Activated naive CD8-positive, alpha-beta T cell treated with anti-CD3 and anti-CD28 coated beads, Interleukin-2, amount 50 U/mL, for 16 hours (primary cell): ENCODE data around the gene FRG2B.
"Not testable (repeated sequence)": the region's sequence is repeated elsewhere in the genome, so short reads cannot be mapped to it uniquely, and the experiment has no call there.

ENCODE experiments used
- DNase-seq: peaks from one replicate; pipeline ENCODE4 v3.0.0-alpha.2; 2020; ENCODE audit warnings: low read depth, low spot score

The FRG2B gene

GRCh38 chr10:133626695-133627094, at the start of gene FRG2B:
FRG2B (minus strand) TSS chr10:133626795; CDS start chr10:133626742, 53 bp downstream.
- not testable (repeated sequence) for DNase-seq

- not testable (repeated sequence) for DNase-seq
Measured at GRCh38 chr10:133667446-133667845, 40.9 kb upstream of the FRG2B start.

GRCh38 chr10:133663544-133664160, 37.1 kb upstream of the FRG2B start:
- not testable (repeated sequence) for DNase-seq

- DNase-seq, result not testable (repeated sequence)
Measured at GRCh38 chr10:133661122-133661521, 34.5 kb upstream of the FRG2B start.

- DNase-seq, result not testable (repeated sequence)
Measured at GRCh38 chr10:133660516-133660915, 33.9 kb upstream of the FRG2B start.

- not testable (repeated sequence) for DNase-seq
Measured at GRCh38 chr10:133657276-133657675, 30.7 kb upstream of the FRG2B start.

- DNase-seq, result not testable (repeated sequence)
Measured at GRCh38 chr10:133648872-133649455, 22.4 kb upstream of the FRG2B start.

- DNase-seq, result not testable (repeated sequence)
Measured at GRCh38 chr10:133647075-133647748, 20.6 kb upstream of the FRG2B start.

GRCh38 chr10:133637846-133638235, 11.2 kb upstream of the FRG2B start:
- not testable (repeated sequence) for DNase-seq

- DNase-seq, result not testable (repeated sequence)
Measured at GRCh38 chr10:133637202-133637845, 10.7 kb upstream of the FRG2B start.

GRCh38 chr10:133630723-133631249, 4.2 kb upstream of the FRG2B start:
- DNase-seq, result not testable (repeated sequence)

- not testable (repeated sequence) for DNase-seq
Measured at GRCh38 chr10:133622544-133622943, 4.1 kb downstream of the FRG2B start.

GRCh38 chr10:133618851-133619250, 7.7 kb downstream of the FRG2B start:
- DNase-seq, result no peak

- DNase-seq, result no peak
Measured at GRCh38 chr10:133617196-133617595, 9.4 kb downstream of the FRG2B start.

- DNase-seq, result no peak
Measured at GRCh38 chr10:133616371-133617130, 10.0 kb downstream of the FRG2B start.

GRCh38 chr10:133614830-133615580, 11.6 kb downstream of the FRG2B start:
- no peak for DNase-seq

- DNase-seq, result no peak
Measured at GRCh38 chr10:133613699-133614098, 12.9 kb downstream of the FRG2B start.

- DNase-seq, result no peak
Measured at GRCh38 chr10:133611079-133611478, 15.5 kb downstream of the FRG2B start.

GRCh38 chr10:133608855-133609254, 17.7 kb downstream of the FRG2B start:
- DNase-seq, result no peak

GRCh38 chr10:133603434-133603833, 23.2 kb downstream of the FRG2B start:
- DNase-seq, result not testable (repeated sequence)

- DNase-seq, result no peak
Measured at GRCh38 chr10:133600657-133601056, 25.9 kb downstream of the FRG2B start.
